Measurements from ENCODE around the gene BRDT. TPM values are rescaled to one million over a fixed set of nuclear protein-coding genes. Genes with fewer than 3 reads are reported as not detected.

BRDT gene
- total RNA-seq, 1 experiment from 2014 or later = not detected

DNA sequence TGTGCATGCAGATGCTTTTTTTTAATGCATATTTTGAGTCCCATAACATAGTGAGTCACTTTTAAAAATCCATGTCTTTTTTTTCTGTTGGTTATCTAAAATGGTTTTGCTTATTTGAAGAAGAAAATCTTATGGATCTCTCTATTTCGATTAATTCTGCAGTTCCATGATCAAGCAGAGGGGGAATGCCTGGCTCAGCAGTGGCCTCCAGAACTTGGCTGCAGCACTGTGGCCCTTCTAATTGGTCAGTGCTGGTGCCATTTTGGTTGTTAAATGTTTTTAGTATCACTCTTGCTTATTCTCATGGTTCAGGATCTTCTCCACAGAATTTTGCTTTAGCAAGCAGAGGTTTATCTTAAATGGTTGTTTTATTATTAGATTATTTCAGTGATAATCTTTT is 91.8 kb downstream of the BRDT start:
- no peak overlapping the region for H3K9ac ChIP-seq (ENCODE audit: low read length)
- H3K9me2 ChIP-seq (replicated peaks; ENCODE audit: low read length) = no peaks in the 10 kb centered on the region
- no peaks in the 10 kb centered on the region for H3K79me2 ChIP-seq (ENCODE audit: low read length)
- H3K4me3 ChIP-seq (ENCODE audit: low read length) = no peak overlapping the region
- ChIA-PET CTCF (no interaction called here), POLR2A (ENCODE audit: unreplicated experiment) (no interaction called here)
- intact Hi-C loops (cut with micrococcal nuclease) = no loop called here
- H4K20me1 ChIP-seq (ENCODE audit: low read length) = no peaks in the 10 kb centered on the region
- no peak for TF ChIP-seq EZH2 (IDR thresholded peaks at IDR 0.05; ENCODE audit: low read length, unreplicated experiment)
- TF ChIP-seq, protein P1, sequence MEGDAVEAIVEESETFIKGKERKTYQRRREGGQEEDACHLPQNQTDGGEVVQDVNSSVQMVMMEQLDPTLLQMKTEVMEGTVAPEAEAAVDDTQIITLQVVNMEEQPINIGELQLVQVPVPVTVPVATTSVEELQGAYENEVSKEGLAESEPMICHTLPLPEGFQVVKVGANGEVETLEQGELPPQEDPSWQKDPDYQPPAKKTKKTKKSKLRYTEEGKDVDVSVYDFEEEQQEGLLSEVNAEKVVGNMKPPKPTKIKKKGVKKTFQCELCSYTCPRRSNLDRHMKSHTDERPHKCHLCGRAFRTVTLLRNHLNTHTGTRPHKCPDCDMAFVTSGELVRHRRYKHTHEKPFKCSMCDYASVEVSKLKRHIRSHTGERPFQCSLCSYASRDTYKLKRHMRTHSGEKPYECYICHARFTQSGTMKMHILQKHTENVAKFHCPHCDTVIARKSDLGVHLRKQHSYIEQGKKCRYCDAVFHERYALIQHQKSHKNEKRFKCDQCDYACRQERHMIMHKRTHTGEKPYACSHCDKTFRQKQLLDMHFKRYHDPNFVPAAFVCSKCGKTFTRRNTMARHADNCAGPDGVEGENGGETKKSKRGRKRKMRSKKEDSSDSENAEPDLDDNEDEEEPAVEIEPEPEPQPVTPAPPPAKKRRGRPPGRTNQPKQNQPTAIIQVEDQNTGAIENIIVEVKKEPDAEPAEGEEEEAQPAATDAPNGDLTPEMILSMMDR (conservative IDR thresholded peaks at IDR 0.05; ENCODE audit: low read depth, low read length) = no peak
- no peak for TF ChIP-seq EZH2phosphoT487 (IDR thresholded peaks at IDR 0.05; ENCODE audit: borderline replicate concordance, low read length)
- BruUV-seq (replicated peaks) = no TSS peak
- no peak for DNase-seq
- no peak overlapping the region for H3K4me2 ChIP-seq (ENCODE audit: low read length)
- no peaks in the 10 kb centered on the region for H3F3A ChIP-seq (ENCODE audit: low read length, unreplicated experiment)
- no peak for ATAC-seq
- no peak overlapping the region for H2AFZ ChIP-seq (ENCODE audit: low read length)
- H3K27me3 ChIP-seq (ENCODE audit: low read length) = no peaks in the 10 kb centered on the region
- no peaks in the 10 kb centered on the region for H3K4me1 ChIP-seq (ENCODE audit: insufficient read depth, low read length)
- no peaks in the 10 kb centered on the region for H3K36me3 ChIP-seq (ENCODE audit: low read depth, low read length)
- H3K27ac ChIP-seq (ENCODE audit: low read length) = no peak overlapping the region
- H3K9me3 ChIP-seq (ENCODE audit: low read length) = no peaks in the 10 kb centered on the region

DNA sequence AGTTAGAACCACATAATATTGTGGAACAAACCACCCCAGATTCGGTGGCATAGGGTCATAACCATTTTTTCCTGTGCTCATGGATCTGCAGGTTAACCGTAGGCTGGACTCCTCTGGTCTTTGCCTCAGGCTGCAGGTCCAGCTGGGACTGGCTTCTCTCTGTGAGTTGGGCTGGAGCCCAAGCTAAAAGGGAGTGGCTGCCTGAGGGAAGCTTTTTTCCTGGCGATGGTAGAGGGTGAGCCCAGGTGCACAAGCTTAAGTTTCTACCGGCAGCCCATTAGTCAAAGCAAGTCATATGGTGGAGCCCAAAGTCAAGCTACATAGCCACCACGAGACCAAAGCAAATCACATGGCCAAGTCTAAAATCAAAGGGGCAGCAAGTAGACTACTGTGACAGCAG is 94.4 kb downstream of the BRDT start:
- DNase-seq = peak; percentile 41
- intact Hi-C loops (cut with micrococcal nuclease) = no loop called here
- ChIA-PET POLR2A (ENCODE audit: unreplicated experiment) (no interaction called here), CTCF (no interaction called here)
- Histone ChIP-seq H3F3A (ENCODE audit: low read length, unreplicated experiment) (no peaks in the 10 kb centered on the region), H3K9ac (ENCODE audit: low read length) (no peak overlapping the region), H3K4me1 (ENCODE audit: insufficient read depth, low read length) (no peaks in the 10 kb centered on the region), H4K20me1 (ENCODE audit: low read length) (no peaks in the 10 kb centered on the region), H2AFZ (ENCODE audit: low read length) (no peak overlapping the region), H3K79me2 (ENCODE audit: low read length) (no peaks in the 10 kb centered on the region), H3K9me2 (replicated peaks; ENCODE audit: low read length) (no peaks in the 10 kb centered on the region), H3K4me3 (ENCODE audit: low read length) (no peak overlapping the region), H3K36me3 (ENCODE audit: low read depth, low read length) (no peaks in the 10 kb centered on the region), H3K4me2 (ENCODE audit: low read length) (no peak overlapping the region), H3K27me3 (ENCODE audit: low read length) (no peaks in the 10 kb centered on the region), H3K27ac (ENCODE audit: low read length) (no peak overlapping the region), H3K9me3 (ENCODE audit: low read length) (no peaks in the 10 kb centered on the region)
- no TSS peak for BruUV-seq (replicated peaks)
- TF ChIP-seq, protein P1 (conservative IDR thresholded peaks at IDR 0.05; ENCODE audit: low read depth, low read length) = no peak
- no peak for TF ChIP-seq EZH2 (IDR thresholded peaks at IDR 0.05; ENCODE audit: low read length, unreplicated experiment)
- ATAC-seq = no peak

DNA sequence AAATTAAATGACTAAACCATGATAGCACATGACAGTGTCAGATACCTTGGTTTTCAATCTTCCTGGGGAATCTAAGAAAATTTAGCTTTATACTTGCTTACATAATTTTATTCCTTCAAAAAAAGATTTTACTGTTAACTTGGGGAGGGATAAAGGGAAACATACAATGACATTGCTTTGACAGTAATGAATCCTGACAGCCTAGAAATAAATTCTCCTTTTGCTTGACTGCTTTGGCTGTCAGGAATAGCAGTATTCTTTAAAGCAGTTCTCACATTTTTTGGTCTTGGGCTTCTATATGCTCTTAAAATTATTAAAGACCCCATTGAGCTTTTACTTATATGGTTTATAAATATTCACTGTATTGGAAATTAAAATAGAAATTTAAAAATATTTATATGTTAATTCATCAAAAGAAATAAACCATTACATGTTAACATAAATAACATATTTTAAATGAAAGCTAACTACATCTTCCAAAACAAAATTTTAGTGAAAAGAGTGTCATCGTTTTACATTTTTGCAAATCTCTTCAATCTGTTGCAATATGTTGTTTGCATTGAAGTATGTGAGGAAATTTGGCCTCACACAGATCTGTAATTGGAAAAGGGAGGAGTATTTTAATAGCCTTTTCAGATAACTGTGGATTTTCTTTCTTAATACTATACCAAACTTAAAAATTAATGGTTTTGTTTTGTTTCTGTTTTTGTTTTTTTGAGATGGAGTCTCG is 96.7 kb downstream of the BRDT start:
- Histone ChIP-seq H3K9me2 (replicated peaks; ENCODE audit: low read length) (no peaks in the 10 kb centered on the region), H3K9ac (ENCODE audit: low read length) (no peak overlapping the region), H3K36me3 (ENCODE audit: low read depth, low read length) (no peaks in the 10 kb centered on the region), H3K27ac (ENCODE audit: low read length) (no peak overlapping the region), H3K9me3 (ENCODE audit: low read length) (no peaks in the 10 kb centered on the region), H3K4me3 (ENCODE audit: low read length) (no peak overlapping the region), H3F3A (ENCODE audit: low read length, unreplicated experiment) (no peaks in the 10 kb centered on the region), H3K4me1 (ENCODE audit: insufficient read depth, low read length) (no peaks in the 10 kb centered on the region), H4K20me1 (ENCODE audit: low read length) (no peaks in the 10 kb centered on the region), H3K27me3 (ENCODE audit: low read length) (no peaks in the 10 kb centered on the region), H3K4me2 (ENCODE audit: low read length) (no peak overlapping the region), H3K79me2 (ENCODE audit: low read length) (no peaks in the 10 kb centered on the region), H2AFZ (ENCODE audit: low read length) (no peak overlapping the region)
- ATAC-seq (no peak), DNase-seq (no peak)
- ChIA-PET POLR2A (ENCODE audit: unreplicated experiment) (no interaction called here), CTCF (no interaction called here)
- TF ChIP-seq EZH2phosphoT487 (IDR thresholded peaks at IDR 0.05; ENCODE audit: borderline replicate concordance, low read length) (no peak), EZH2 (IDR thresholded peaks at IDR 0.05; ENCODE audit: low read length, unreplicated experiment) (no peak)
- TF ChIP-seq, protein P1 (conservative IDR thresholded peaks at IDR 0.05; ENCODE audit: low read depth, low read length) = no peak
- BruUV-seq (replicated peaks) = no TSS peak
- intact Hi-C loops (cut with micrococcal nuclease) = no loop called here
